Fibroblast of lung (primary cell): ENCODE results near the gene NODAL. TPM values are rescaled to one million over a fixed set of nuclear protein-coding genes. Genes with fewer than 3 reads are reported as not detected.

ENCODE experiments used
- DNase-seq, 2 donors: peaks; one replicate each; pipeline versions ENCODE4 v3.0.0 to v3.0.0-alpha.2; 2010; ENCODE audit warnings: low read depth in 2 of 2
- H2AFZ ChIP-seq: 2 replicates; pipeline ENCODE4 v1.5.1; 2012; ENCODE audit warnings: low read length, control low read depth, inconsistent platforms
- H3K27ac ChIP-seq: 2 replicates; pipeline ENCODE4 v1.5.1; 2011; ENCODE audit warnings: low read length, control low read depth; ENCODE audit not compliant: insufficient read depth
- H3K27me3 ChIP-seq: 2 replicates; pipeline ENCODE4 v1.5.1; 2011; ENCODE audit warnings: mild to moderate bottlenecking, low read length; ENCODE audit not compliant: control insufficient read depth, insufficient read depth
- H3K36me3 ChIP-seq: 2 replicates; pipeline ENCODE4 v1.5.1; 2011; ENCODE audit warnings: low read length; ENCODE audit not compliant: control insufficient read depth, insufficient read depth
- H3K4me1 ChIP-seq: 2 replicates; pipeline ENCODE4 v1.5.1; 2011; ENCODE audit warnings: low read length; ENCODE audit not compliant: control insufficient read depth, insufficient read depth; ENCODE audit errors: extremely low read depth
- H3K4me2 ChIP-seq: 2 replicates; pipeline ENCODE4 v1.5.1; 2011; ENCODE audit warnings: low read length, control low read depth; ENCODE audit not compliant: insufficient read depth; ENCODE audit errors: extremely low read depth
- H3K4me3 ChIP-seq, 4 experiments: fragments of 200-600 bp in 1 of 4; sonication (generic) in 1 of 4; replicated peaks in 1 of 4; 2 replicates each; pipeline ENCODE4 v1.5.1; 2011 to 2016; ENCODE audit warnings: low read length in 4 of 4, low read depth in 3 of 4, mild to moderate bottlenecking in 3 of 4, control low read depth in 2 of 4, inconsistent platforms in 1 of 4, mixed read lengths in 1 of 4; ENCODE audit not compliant: insufficient read depth in 1 of 4; ENCODE audit errors: control extremely low read depth in 1 of 4
- H3K79me2 ChIP-seq: 2 replicates; pipeline ENCODE4 v1.5.1; 2012; ENCODE audit warnings: mild to moderate bottlenecking, low read length, inconsistent platforms; ENCODE audit not compliant: control insufficient read depth, insufficient read depth
- H3K9ac ChIP-seq: 2 replicates; pipeline ENCODE4 v1.5.1; 2011; ENCODE audit warnings: mild to moderate bottlenecking, low read length, control low read depth; ENCODE audit not compliant: insufficient read depth
- H3K9me3 ChIP-seq: 2 replicates; pipeline ENCODE4 v1.5.1; 2012; ENCODE audit warnings: low read depth, low read length; ENCODE audit not compliant: control insufficient read depth, insufficient read depth
- H4K20me1 ChIP-seq: 2 replicates; pipeline ENCODE4 v1.5.1; 2011; ENCODE audit warnings: low read length; ENCODE audit not compliant: control insufficient read depth, insufficient read depth; ENCODE audit errors: extremely low read depth
- EZH2 ChIP-seq: IDR thresholded peaks from 2 replicates; pipeline ENCODE4 v1.5.1; 2012; ENCODE audit warnings: low read length, control low read depth, mild to moderate bottlenecking; ENCODE audit errors: missing control alignments
- polyA plus RNA-seq, 2 donors: library from polyadenylated mRNA; depleted of rRNA in 1 of 2; stranded (reverse) in 1 of 2; unstranded in 1 of 2; fragments of >200 nt; gene quantifications; 2 replicates each; pipeline ENCODE4 v1.2.1, GENCODE V29; 2011 to 2012; ENCODE audit warnings: missing spikeins in 1 of 2
- total RNA-seq: library from RNA; depleted of rRNA; stranded (reverse); fragments of >200 nt; gene quantifications from 2 replicates; pipeline ENCODE4 v1.2.1, GENCODE V29; 2014
- TF ChIP-seq, protein P1 (sequence below), 2 donors: IDR thresholded peaks in 1 of 2; conservative IDR thresholded peaks in 1 of 2; 1 replicate in 1 of 2; 2 replicates in 1 of 2; pipeline ENCODE4 v1.5.1; 2011 to 2012; ENCODE audit warnings: low read length in 2 of 2, control low read depth in 1 of 2, inconsistent platforms in 1 of 2, low read depth in 1 of 2, mild to moderate bottlenecking in 1 of 2

NODAL gene
- total and polyA plus RNA-seq, 2 donors (not counting 1 experiment from before 2014, with no cell fraction given) = not detected

DNA sequence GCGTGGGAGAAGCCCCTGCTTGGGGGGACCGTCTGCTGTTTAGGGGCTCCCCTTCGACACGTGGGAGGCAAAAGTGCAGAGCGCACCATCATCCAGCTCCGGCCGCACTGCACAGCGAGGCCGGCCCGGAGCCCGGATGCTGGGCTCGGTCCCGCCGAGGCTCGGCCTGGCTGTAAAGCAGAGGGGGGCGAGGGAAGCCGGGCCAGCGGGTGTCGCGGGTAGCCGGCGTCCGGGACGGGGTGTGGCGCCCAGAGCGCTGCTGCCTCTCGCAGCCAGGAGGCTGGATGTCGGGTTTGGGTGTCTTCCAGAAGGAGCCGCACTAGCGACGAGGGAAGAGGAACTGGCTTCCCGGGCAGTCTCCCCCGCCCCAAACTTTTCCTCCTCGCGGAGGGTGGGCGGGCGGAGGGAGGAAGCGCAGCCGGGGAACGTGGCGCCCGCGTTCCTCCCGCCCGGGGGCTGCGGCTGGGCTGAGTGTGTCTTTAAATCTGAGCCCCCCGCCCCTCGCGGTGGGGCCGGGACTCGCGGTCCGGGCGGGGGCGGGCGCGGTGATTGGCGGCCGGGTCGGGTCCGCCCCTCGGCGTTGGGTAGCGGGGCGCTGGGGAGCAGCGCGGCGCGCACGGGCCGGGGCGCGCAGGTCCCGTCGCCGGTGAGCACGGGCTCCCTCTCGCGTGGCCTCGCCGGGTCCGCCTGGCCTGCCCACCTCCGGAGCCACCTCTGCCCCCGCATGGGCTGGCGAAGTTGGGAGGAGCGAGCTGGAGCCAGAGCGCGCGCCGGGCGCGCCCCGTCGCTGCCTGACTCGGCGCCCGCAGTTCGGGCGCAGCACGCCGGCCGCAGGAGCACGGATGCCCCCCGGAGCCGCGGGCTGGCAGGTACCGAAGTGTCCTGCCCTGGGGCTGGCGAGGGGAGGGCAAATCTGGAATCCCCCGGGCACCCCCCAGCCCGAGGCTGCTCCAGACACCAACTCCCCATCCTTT, 37.0 kb upstream of the NODAL start, which contains the start of gene PALD1:
PALD1 (plus strand) TSS at position 577 of the 974 bp plus-strand sequence. CDS start 47,185 bp downstream, outside the sequence.
- peak within 1 kb of the TSS; percentile 68 for H3K4me2 ChIP-seq
- no peaks in the 10 kb centered on the region for H3K36me3 ChIP-seq
- H2AFZ ChIP-seq = no peak within 1 kb of the TSS
- H3K27ac ChIP-seq = no peak within 1 kb of the TSS
- no peaks in the 10 kb centered on the region for H4K20me1 ChIP-seq
- H3K27me3 ChIP-seq = peaks cover 37% of the 10 kb centered on the region
- H3K9ac ChIP-seq = peak within 1 kb of the TSS; percentile 23
- DNase-seq = peak; percentile 33 to 58
- no peaks in the 10 kb centered on the region for H3K4me1 ChIP-seq
- TF ChIP-seq, protein P1, sequence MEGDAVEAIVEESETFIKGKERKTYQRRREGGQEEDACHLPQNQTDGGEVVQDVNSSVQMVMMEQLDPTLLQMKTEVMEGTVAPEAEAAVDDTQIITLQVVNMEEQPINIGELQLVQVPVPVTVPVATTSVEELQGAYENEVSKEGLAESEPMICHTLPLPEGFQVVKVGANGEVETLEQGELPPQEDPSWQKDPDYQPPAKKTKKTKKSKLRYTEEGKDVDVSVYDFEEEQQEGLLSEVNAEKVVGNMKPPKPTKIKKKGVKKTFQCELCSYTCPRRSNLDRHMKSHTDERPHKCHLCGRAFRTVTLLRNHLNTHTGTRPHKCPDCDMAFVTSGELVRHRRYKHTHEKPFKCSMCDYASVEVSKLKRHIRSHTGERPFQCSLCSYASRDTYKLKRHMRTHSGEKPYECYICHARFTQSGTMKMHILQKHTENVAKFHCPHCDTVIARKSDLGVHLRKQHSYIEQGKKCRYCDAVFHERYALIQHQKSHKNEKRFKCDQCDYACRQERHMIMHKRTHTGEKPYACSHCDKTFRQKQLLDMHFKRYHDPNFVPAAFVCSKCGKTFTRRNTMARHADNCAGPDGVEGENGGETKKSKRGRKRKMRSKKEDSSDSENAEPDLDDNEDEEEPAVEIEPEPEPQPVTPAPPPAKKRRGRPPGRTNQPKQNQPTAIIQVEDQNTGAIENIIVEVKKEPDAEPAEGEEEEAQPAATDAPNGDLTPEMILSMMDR (conservative IDR thresholded peaks at IDR 0.05 in 1 of 2, IDR thresholded peaks at IDR 0.05 in 1 of 2; ENCODE audit: low read depth in 1 of 2, low read length in 2 of 2) = peak in 1 of 2 donors; percentile 19
- peak; percentile 50 for TF ChIP-seq EZH2
- peak within 1 kb of the TSS; percentile 13 to 52 (median 44) for H3K4me3 ChIP-seq
- H3K9me3 ChIP-seq = no peaks in the 10 kb centered on the region
- no peaks in the 10 kb centered on the region for H3K79me2 ChIP-seq

GRCh38 chr10:70477661-70478162, 36.2 kb upstream of the NODAL start:
- peak overlapping the region; percentile 68 for H3K4me2 ChIP-seq
- H3K36me3 ChIP-seq = no peaks in the 10 kb centered on the region
- peak overlapping the region in 1 of 4 experiments; percentile 52 for H3K4me3 ChIP-seq
- peaks cover 37% of the 10 kb centered on the region for H3K27me3 ChIP-seq
- H3K9ac ChIP-seq = no peak overlapping the region
- no peak overlapping the region for H2AFZ ChIP-seq
- TF ChIP-seq EZH2 = no peak
- TF ChIP-seq, protein P1 (conservative IDR thresholded peaks at IDR 0.05 in 1 of 2, IDR thresholded peaks at IDR 0.05 in 1 of 2; ENCODE audit: low read depth in 1 of 2, low read length in 2 of 2) = no peak
- H3K27ac ChIP-seq = no peak overlapping the region
- peak in 1 of 2 donors; percentile 38 for DNase-seq
- no peaks in the 10 kb centered on the region for H4K20me1 ChIP-seq
- H3K79me2 ChIP-seq = no peaks in the 10 kb centered on the region
- no peaks in the 10 kb centered on the region for H3K4me1 ChIP-seq
- no peaks in the 10 kb centered on the region for H3K9me3 ChIP-seq
